GM10266 (cell line): ENCODE results near the gene GRIK3.

ENCODE experiments used
- DNase-seq: peaks from one replicate; pipeline ENCODE4 v3.0.0; 2012; ENCODE audit errors: extremely low spot score
- TF ChIP-seq, protein P1 (sequence below): IDR thresholded peaks from 2 replicates; pipeline ENCODE4 v1.5.1; 2012; ENCODE audit warnings: mild to moderate bottlenecking, low read depth; ENCODE audit not compliant: control insufficient read depth, insufficient read depth; ENCODE audit errors: missing control alignments

GRIK3 gene

DNA sequence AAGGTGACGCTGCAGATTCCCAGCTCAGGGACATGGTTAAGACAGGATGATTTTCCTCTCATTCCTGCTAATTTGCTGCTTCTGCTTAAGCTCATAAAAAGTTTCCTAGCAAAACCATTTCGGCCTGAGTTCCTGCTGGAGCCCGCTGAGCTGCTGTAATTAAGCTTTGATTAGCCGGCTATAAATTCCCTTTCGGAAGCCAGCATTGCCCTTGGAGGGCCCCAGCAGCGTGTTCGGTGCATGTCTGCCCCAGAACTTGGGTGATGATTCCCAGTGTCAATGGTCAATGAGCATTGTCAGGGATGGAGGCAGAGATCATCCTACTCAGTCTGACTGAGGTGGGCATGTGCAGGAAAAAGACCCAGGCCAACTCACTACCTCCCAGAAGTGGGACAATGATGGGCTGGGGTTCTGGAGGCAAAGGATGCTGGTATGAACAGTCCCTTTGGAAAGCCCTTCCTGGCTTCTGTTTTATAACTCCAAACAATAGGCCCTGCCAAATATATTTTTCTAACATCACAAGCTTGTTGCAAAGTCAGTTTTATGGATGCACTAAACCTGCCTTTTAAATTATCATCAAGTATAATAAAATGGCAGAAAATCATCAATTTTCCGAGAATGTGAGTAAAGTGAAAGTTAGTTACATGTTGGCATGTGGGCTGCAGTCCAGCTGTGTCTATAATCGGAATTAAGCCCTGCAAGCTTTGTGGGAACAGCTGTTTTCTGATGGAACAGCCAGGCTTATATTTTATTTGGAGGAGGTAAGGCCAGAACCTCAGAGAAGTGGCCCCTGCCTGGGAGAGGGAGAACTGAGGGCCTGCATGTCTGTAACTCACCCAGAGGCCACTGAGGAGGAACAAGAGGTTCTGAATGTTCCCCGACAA is 257.1 kb downstream of the GRIK3 start:
- TF ChIP-seq, protein P1, sequence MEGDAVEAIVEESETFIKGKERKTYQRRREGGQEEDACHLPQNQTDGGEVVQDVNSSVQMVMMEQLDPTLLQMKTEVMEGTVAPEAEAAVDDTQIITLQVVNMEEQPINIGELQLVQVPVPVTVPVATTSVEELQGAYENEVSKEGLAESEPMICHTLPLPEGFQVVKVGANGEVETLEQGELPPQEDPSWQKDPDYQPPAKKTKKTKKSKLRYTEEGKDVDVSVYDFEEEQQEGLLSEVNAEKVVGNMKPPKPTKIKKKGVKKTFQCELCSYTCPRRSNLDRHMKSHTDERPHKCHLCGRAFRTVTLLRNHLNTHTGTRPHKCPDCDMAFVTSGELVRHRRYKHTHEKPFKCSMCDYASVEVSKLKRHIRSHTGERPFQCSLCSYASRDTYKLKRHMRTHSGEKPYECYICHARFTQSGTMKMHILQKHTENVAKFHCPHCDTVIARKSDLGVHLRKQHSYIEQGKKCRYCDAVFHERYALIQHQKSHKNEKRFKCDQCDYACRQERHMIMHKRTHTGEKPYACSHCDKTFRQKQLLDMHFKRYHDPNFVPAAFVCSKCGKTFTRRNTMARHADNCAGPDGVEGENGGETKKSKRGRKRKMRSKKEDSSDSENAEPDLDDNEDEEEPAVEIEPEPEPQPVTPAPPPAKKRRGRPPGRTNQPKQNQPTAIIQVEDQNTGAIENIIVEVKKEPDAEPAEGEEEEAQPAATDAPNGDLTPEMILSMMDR = no peak
- DNase-seq = no peak

DNA sequence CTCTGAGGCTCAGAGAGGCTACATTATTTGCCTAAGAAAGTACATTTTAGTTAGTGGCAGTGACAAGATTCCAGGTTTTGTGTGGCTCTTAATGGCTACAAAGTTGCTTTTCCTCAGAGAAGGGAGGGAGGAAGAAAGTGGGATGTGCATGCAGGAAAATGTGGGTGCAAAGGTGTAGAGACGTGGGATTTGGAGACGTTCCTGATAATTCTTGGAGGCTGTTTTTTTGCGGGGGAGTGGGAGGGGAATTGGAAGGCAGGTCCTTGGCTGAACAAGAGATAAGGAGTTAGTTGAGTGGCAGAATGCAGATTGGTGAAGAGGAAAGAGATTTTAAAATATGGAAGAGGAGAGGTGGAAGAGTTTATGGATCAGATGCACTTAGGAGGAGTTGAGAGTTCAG is 258.1 kb downstream of the GRIK3 start:
- TF ChIP-seq, protein P1 = no peak
- DNase-seq = no peak

DNA sequence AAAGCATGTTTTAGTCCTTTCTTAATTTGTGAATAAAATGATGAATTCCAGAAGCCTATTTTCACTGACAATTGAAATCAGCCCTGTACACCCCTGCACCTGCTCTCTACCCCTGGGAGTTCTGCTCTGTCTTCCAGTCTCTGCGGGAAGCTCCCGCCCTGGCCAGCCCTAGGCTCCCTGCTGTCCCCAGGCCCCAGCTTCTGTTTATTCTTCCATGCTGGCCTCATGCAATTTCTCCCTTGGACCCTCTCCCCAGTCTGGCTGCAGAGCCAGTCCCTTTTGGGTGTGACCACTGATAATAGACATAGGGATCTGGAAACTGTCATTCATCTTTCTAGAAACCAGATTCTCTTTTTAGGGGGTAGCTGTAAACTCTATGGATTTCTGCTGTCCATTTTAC is 258.6 kb downstream of the GRIK3 start:
- TF ChIP-seq, protein P1 = no peak
- DNase-seq = no peak

DNA sequence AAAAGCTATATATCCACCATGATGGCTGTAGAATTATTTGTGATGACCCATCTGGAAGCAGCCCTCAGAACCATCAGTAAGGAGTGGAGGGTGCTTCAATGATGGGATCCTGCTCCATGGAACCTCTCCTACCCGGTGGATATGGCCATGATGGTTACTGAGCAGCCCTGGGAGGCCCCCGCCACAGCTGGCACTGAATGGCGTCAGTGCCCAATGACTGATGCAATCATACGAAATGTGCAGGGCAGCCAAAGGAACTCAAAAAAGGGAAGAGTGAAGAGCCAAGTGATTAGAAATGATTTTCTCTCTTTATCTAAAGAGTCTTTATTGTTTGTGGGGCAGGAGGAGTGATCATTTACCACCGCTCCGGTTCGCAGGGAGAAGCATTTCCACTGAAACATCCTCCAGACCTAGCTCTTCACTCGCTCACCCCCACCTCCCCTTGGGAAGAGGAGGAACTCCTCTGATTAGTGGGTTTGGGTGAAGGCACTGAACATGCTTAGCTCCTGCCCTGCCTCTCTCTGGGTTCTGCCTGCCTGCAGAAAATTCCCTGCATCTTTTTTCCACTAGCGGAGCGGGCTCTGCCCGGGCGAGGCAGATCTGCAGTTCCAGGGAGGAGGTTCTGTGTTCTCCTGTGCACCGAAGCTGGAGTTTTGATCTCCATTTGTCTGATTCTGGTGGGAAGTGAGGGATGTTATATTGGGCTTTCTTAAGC is 260.3 kb downstream of the GRIK3 start:
- TF ChIP-seq, protein P1 = no peak
- no peak for DNase-seq

DNA sequence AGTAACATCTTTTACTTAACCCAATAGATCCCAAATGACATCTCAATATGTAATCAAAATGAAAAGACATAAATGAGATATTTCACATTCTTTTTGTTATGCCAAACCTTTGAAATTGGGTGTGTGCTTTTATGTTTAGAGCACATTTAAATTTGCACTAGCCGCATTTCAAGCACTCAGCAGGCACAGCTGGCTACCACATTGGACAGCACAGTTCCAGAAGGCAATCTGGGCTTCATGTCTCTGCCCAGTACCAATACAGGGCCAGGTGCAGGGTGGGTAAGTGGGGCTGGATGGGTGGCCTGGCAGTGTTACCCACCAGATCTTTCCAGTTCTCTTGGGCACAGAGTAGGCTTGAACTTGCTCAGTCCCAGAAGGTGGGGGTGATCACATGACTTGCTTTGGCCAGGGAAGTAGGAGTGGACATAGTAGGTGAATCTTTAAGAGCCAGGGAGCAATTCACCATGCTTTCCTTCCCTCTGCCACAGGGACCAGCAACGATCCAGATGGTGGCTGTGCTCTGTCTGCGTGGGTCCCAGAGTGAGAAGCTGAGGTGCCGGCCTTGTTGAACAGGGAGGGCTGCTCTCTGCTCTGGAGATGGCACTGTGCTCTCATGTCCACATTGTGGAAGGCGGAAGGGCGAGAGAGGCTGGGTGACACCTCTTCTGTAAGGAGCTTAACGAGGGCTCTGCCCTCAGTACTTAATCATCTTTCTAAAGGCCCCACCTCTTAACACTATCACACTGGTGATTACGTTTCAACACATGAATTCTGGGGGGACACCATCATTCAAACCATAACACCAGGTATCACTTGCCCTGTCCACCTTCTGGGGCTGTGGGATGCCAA is 261.4 kb downstream of the GRIK3 start:
- TF ChIP-seq, protein P1 = no peak
- no peak for DNase-seq

DNA sequence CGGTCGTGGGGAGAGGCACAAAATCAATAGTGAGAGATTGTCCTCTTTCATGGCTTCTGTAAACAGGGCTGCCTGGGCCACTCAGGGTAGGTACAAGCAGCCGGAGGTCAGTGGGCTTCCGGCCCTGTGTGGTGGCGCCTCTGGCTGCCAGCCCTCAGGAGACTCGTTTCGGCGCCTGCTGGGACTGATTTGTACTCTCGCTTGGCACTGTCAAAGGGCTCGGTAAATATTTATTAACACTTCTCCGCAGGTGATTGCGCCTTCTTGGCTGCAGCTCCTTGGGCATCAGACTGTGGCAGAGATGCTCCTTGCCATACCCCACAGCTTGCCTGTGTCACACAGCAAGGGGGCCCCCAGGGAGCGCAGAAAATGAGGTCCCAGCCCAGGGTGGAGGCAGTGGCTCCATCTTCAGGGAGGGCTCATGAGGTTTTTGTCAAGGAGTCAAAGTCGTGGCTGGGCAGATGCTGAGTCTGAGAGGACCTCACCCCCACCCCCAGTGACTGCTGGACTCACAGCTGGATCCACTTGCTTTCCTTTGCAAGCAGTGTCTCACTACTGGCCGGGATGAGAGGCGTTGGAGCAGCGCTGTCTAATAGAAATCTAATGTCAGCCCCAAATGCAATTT is 262.5 kb downstream of the GRIK3 start:
- TF ChIP-seq, protein P1 = no peak
- DNase-seq = no peak
